Activated CD8-positive, alpha-beta memory T cell treated with anti-CD3 and anti-CD28 coated beads for 48 hours (primary cell): ENCODE measurements around the gene SHE.
A peak's percentile ranks its signal among the peaks of the same experiment; 100 is the strongest.

Experiments
- DNase-seq, 3 experiments: peaks; one replicate each; pipeline ENCODE4 v3.0.0-alpha.2; 2020; ENCODE audit warnings: low read depth in 2 of 3, low spot score in 2 of 3

SHE gene

DNA sequence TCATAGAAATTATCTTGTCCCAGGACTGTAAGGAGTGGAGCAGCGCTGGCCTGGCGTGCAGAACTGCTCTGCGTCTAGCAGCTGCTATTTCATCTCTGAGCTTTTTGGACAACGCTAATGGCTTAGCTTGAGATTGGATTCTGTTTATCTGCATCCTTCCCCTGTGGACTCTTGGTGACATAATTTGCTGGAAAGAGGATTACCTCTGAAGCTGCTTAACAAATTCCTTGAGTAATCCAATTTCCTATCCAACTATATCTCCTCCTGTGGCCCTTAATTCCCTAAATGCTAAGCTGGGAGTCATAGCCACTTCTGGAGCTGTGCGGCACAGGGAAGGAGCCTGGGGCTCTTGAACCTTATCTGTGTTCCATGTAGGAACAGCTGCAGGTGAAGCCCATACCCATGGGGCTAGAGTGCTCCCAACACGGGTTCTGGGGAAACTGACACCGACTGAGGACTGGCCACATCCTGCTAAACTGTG is 53.8 kb downstream of the SHE start:
- DNase-seq, result no peak

GRCh38 chr1:154446789-154447188 is 55.4 kb downstream of the SHE start:
- no peak for DNase-seq

DNA sequence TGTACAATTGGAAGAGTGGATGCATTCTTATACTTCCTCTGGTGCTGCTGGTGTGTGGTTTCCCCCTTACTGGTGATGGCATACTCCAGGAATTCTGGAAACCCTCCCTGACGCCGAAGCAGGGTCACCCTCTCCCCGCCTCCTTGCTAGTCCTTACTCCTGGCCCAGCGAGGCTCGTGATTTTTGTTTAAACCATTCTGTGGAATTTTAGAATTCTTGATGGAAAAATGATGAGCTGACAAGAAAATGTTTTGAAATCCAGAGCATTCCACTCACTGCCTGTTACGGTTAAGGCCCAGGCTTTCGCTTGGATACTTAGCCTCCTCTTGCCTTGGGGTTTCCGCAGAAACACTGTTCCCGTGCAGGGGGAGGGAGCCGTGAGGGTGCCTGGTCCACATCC is 55.9 kb downstream of the SHE start:
- no peak for DNase-seq

DNA sequence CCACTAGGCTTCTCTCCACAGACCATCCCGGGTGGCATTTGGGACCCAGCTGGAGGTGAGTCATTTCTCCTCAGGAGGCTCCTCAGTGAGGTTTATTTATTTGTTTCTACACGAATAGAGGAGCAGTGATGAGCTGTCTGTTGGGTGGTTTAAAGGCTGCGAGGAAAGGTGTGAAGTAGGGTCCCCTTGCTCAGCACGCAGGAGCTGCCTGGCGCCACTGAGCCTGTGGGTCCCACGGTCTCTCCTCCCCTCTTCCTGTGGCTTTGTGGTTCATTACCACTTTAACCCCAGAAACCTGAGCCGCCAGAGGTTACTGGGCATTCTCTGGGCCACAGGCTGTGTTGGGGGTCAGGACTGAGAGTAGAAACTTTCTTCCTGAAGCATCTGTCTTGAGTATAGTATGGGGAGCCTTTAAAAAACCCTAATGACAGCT is 57.2 kb downstream of the SHE start:
- DNase-seq, result peak in 1 of 3 experiments; percentile 63

- DNase-seq, result no peak
Observed at GRCh38 chr1:154443274-154444013, 58.8 kb downstream of the SHE start.

DNA sequence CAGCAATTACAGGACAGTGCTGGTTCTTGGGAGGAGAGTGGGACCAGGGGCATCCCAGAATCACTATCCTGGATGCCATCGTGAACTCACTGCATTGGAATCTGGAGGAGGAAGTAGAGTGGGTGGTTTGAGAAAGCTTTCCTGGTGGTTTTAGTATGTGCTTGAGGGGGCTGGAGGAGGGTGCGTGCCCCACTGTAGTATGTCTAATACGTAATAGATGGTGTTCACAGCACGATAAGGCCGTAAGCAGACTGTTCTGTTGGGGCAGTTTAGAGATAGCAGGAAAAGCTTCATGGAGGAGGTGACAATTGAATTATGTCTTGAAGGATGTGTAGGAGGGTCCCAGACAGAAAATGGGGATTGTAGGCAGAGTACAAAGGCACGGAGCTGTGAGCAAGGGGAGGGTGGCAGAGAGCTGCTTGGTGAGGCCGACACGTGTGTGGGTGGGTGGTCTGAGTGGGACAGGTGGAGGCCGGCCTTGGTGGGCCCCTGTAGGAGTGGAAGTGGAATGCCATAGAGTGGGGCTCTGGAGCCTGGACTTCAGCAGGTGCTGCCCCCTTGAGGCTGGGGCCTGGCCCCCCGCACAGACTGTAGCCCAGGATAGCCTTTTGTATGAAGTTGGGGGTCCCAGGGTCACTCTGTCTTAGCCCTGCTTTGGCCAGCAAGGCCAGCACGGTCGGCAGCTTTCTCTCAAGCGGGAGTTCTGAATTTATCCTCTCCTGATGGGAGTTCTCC is 60.0 kb downstream of the SHE start:
- no peak for DNase-seq

- no peak for DNase-seq
Observed at GRCh38 chr1:154441241-154441888, 60.8 kb downstream of the SHE start.

GRCh38 chr1:154440036-154440804 is 62.0 kb downstream of the SHE start:
- no peak for DNase-seq

GRCh38 chr1:154436433-154436832 is 65.8 kb downstream of the SHE start:
- DNase-seq, result no peak

DNA sequence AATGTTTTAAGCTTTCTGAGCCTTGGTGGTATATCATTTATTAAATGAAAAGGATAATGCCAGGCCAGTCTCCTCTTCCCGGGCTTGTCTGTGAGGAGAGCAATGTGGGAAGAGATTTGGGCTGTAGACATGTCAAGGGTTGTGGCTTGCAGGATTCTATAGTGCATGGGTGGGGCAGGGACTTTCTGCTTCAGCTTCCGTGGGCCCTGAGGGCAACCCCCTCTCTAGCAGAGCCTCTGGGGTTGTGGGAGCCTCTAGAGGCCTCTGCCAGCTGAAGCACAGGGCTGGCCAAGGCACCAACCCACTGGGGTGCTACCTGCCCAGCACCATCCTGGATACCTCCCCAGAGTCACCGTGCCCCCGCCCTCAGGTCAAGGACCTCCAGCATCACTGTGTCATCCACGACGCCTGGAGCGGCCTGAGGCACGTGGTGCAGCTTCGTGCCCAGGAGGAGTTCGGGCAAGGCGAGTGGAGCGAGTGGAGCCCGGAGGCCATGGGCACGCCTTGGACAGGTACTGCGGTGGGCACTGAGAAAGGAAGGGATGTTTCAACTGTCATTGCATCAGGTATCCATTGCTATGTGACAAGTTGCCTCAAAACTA is 66.5 kb downstream of the SHE start:
- DNase-seq, result no peak

GRCh38 chr1:154434346-154435085 is 67.7 kb downstream of the SHE start:
- DNase-seq, result no peak

- DNase-seq, result no peak
Observed at GRCh38 chr1:154433161-154433764, 68.9 kb downstream of the SHE start.

- DNase-seq, result no peak
Observed at GRCh38 chr1:154431586-154432373, 70.4 kb downstream of the SHE start.

DNA sequence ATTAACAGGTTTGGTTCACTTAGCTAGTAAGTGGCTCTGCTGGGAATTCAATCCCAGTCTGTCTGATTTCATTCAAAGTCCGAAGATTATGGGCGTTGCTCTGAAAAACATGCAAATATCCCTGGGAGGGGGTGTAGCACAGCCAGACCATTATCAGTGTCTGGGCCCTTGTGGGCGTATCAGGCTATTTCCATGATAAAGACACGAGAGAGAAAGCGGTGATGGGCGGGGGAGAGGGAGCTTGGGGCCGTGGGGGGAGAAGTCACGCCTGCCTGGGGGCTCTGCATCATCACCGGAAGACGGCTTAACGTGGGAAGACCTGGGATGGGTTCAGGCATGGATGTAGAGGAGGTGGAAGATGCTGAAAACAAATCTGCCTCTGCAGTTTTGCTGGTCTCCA is 71.3 kb downstream of the SHE start:
- DNase-seq, result no peak

GRCh38 chr1:154429841-154430611 is 72.2 kb downstream of the SHE start:
- DNase-seq, result no peak
